Measurements from ENCODE around the gene SFXN1.

DNA sequence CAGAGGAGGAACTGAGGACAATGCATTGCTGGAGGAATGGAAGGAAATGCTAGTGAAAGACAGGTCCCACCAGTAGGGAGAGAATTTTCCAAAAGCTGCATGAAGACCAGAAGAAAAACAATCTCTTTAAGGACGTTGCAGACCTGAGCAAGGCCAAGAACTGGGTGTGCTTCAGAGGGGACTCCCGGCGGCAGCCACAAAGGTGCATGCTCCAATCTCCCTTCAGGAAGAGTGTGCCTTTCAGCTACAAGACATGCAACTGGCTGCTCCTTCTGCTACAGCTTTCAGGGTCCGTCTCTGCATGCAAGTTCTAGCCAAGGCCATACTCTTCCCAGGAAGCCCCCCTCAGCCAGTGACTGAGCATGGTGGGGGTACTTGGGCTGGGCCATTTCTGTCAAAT lies 62.9 kb downstream of the SFXN1 start:
- TF ChIP-seq, protein P1, sequence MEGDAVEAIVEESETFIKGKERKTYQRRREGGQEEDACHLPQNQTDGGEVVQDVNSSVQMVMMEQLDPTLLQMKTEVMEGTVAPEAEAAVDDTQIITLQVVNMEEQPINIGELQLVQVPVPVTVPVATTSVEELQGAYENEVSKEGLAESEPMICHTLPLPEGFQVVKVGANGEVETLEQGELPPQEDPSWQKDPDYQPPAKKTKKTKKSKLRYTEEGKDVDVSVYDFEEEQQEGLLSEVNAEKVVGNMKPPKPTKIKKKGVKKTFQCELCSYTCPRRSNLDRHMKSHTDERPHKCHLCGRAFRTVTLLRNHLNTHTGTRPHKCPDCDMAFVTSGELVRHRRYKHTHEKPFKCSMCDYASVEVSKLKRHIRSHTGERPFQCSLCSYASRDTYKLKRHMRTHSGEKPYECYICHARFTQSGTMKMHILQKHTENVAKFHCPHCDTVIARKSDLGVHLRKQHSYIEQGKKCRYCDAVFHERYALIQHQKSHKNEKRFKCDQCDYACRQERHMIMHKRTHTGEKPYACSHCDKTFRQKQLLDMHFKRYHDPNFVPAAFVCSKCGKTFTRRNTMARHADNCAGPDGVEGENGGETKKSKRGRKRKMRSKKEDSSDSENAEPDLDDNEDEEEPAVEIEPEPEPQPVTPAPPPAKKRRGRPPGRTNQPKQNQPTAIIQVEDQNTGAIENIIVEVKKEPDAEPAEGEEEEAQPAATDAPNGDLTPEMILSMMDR (IDR thresholded peaks at IDR 0.05), result no peak
- no peak for TF ChIP-seq POLR2A (IDR thresholded peaks at IDR 0.05)

Data from adrenal gland (tissue), 5 donors.